Heart right ventricle (tissue), 16 donors: Measurements from ENCODE around the gene ARID2. TPM values are rescaled to one million over a fixed set of nuclear protein-coding genes. Genes with fewer than 3 reads are reported as not detected.

ENCODE experiments used
- ATAC-seq, 8 donors: fragments of 200-7000 bp; cut with Tn5 transposase; one replicate each; pipeline ENCODE4 v1.9.1; 2020; ENCODE audit warnings: mild to moderate bottlenecking in 8 of 8, moderate library complexity in 8 of 8, moderate number of reproducible peaks in 1 of 8
- DNase-seq, 2 donors: peaks; one replicate each; pipeline ENCODE4 v3.0.0-alpha.2; 2020
- H3K27ac ChIP-seq, 10 donors: fragments of 200-600 bp; sonication (generic) in 2 of 10; one replicate each; pipeline versions ENCODE4 v1.5.0 to v1.8.0; 2020 to 2022; ENCODE audit warnings: mild to moderate bottlenecking in 3 of 10
- H3K27me3 ChIP-seq, 7 donors: fragments of 200-600 bp; one replicate each; pipeline ENCODE4 v1.8.0; 2021 to 2022; ENCODE audit warnings: mild to moderate bottlenecking in 2 of 7
- H3K36me3 ChIP-seq, 9 donors: fragments of 200-600 bp; sonication (generic) in 1 of 9; one replicate each; pipeline versions ENCODE4 v1.5.0 to v1.8.0; 2020 to 2022; ENCODE audit warnings: mild to moderate bottlenecking in 2 of 9
- H3K4me1 ChIP-seq, 9 donors: fragments of 200-600 bp; sonication (generic) in 1 of 9; one replicate each; pipeline versions ENCODE4 v1.5.0 to v1.8.0; 2020 to 2022; ENCODE audit warnings: mild to moderate bottlenecking in 4 of 9
- H3K4me3 ChIP-seq, 10 donors: fragments of 200-600 bp; sonication (generic) in 2 of 10; one replicate each; pipeline versions ENCODE4 v1.5.0 to v1.8.0; 2020 to 2022; ENCODE audit warnings: mild to moderate bottlenecking in 7 of 10, moderate library complexity in 2 of 10
- H3K9me3 ChIP-seq, 11 donors: fragments of 200-600 bp in 10 of 11; sonication (generic) in 2 of 11; one replicate each; pipeline versions ENCODE4 v1.5.0 to v1.8.0; 2013 to 2022; ENCODE audit warnings: mild to moderate bottlenecking in 2 of 11, control low read depth in 1 of 11, moderate library complexity in 1 of 11
- CTCF ChIP-seq, 9 donors: fragments of 200-600 bp; sonication (generic) in 2 of 9; IDR thresholded peaks; one replicate each; pipeline versions ENCODE4 v1.5.0 to v1.8.0; 2021 to 2022; ENCODE audit warnings: antibody characterized with exemption in 9 of 9, mild to moderate bottlenecking in 5 of 9, moderate library complexity in 1 of 9
- WGBS, 2 donors: extraction: QIAGEN DNeasy Blood & Tissue Kit; methylation state at CpG; one replicate each; pipeline ENCODE4 v1.1.7; 2013; ENCODE audit warnings: inconsistent platforms in 1 of 2; 5-methylcytosine and 5-hydroxymethylcytosine counted together
- intact Hi-C, 10 donors: fragments of 100-400 bp; cut with DNase I; formaldehyde crosslinking; loops; one replicate each; pipeline versions ENCODE4 v1.11.1 to v1.14.2; 2022
- polyA plus RNA-seq, 2 donors: library from polyadenylated mRNA; stranded (reverse); fragments of 200-250 nt; gene quantifications; one replicate each; pipeline ENCODE4 v1.2.3, GENCODE V29; 2013
- total RNA-seq, 10 donors: library from RNA; stranded (reverse); fragmentation: NEBNext Ultra II Directional in 3 of 10; extraction: Animal tissue kit (Norgen Biotek cat#: 25700) in 3 of 10; gene quantifications; one replicate each; pipeline versions ENCODE4 v1.2.1 to v1.2.4, GENCODE V29; 2021 to 2023
- donor health status: Arrhythmogenic right ventricular cardiomyopathy.
- donor health status: ischemic (EF 13 %, LVEDD 7.1; RV severe dilation, severe dysfunction).
- donor health status: healthy with polysubstance abuse.
- donor health status: DM: no; HTN: yes; CAD: no.
- donor health status: DM: no; HTN: no; CAD: no.
- donor health status: ischemic (EF 25% LVEDD 6.9; RV normal size, moderate dysfunction).
- donor health status: ischemic (EF 25% LVEDD 5.7; RV mildly dilated, moderate dysfunction).
- donor health status: healthy.
- donor health status: DM: yes; HTN: yes; CAD: no.
- donor health status: Ischemic cardiomyopathy.
- donor health status: ischemic (EF 35%, LVEDD 5.7; RV mildly dilated, moderate dysfunction).
- donor health status: nonischemic (EF 11% LVEDD 7.7; RV severe dilation, severe dysfunction).
- donor health status: DM: yes; HTN: yes; CAD: no.
- donor health status: PGD.
- donor health status: ischemic (EF 29% LVEDD 5.4; RV normal size, mild dysfunction).
- donor health status: nonischemic (EF 23%, LVEDD 6.1; RV moderate dilation, normal function).

Gene ARID2
- total and polyA plus RNA-seq, 12 donors = 3.0 to 28.8 (median 18.6) TPM

DNA sequence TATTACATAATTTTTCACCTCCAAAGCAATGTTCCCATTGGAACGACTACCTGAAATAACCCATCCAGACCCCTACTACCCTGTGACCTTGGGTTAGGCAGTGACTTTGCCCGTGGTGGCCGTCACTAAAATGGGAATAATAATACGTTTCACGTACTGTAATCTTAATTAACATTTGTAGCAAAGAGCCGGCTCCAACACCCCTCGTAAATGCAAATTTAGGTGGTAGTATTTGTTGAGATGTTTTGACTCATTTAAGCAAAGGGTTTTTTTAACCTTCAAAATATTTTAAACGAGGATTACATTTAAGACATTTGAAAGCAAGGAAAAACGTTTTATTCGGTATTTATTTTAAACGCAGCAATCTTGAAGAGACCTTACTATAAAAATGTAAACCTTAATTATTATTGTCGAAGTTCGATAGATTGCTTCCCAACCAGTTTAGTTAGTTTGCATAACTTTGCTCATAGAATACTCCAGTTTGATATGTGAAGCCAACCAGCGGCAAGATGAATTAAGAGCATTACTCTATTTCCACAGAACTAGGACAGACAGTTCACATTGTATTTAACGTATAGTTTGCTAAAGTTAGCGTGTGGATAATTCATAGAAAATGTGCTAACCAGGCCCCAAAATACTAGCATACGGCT, 1.4 kb upstream of the ARID2 start:
- intact Hi-C loops = loop anchor here in 7 of 10 donors (1.0 to 10.0 kb wide), 8 partner anchors 181 to 513 kb away; partner anchors contain the start of genes SCAF11 (in 5 of the 7) and ANO6 (in 1 of the 7)
- no peak for TF ChIP-seq CTCF (IDR thresholded peaks at IDR 0.05)
- Histone ChIP-seq H3K4me3 (peak overlapping the region; percentile 60 to 95 (median 86)), H3K4me1 (peaks cover 2 to 51% (median 45%) of the 10 kb centered on the region in 9 donors), H3K9me3 (no peaks in the 10 kb centered on the region), H3K27ac (peak overlapping the region; percentile 94 to 99 (median 98)), H3K27me3 (no peaks in the 10 kb centered on the region), H3K36me3 (no peaks in the 10 kb centered on the region)
- DNase-seq (no peak), ATAC-seq (no peak)
- 1% methylated on average over 17 of the region's 17 CpGs for WGBS, 2 donors

GRCh38 chr12:45728630-45729232, 775 bp upstream of the ARID2 start:
- intact Hi-C loops = loop anchor here in 7 of 10 donors (2.0 to 10.0 kb wide), 7 partner anchors 181 to 514 kb away; partner anchors contain the start of genes SCAF11 (in 2 of the 7) and ANO6 (in 1 of the 7)
- no peaks in the 10 kb centered on the region for H3K27me3 ChIP-seq

DNA sequence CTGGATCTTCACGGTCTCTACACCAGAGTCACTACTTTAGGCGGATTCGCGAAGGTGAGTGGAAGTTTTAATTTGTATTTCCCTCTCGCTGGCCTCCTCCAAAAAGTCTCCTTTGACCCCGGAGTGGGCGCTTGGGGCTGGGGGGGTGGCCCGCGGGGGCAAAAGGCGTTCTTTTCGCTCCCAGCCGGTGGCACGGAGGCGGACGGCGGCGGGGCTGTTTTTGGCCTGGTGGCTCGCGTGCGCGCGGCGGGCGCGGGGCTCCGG, 510 bp downstream of the ARID2 start:
- intact Hi-C loops = no loop called here
- Histone ChIP-seq H3K4me1 (peaks cover 7 to 49% (median 41%) of the 10 kb centered on the region in 9 donors), H3K36me3 (no peaks in the 10 kb centered on the region), H3K4me3 (peak overlapping the region; percentile 60 to 95 (median 86)), H3K27ac (peak overlapping the region; percentile 94 to 99 (median 98)), H3K9me3 (no peaks in the 10 kb centered on the region), H3K27me3 (no peaks in the 10 kb centered on the region)
- 1% methylated on average over 26 of the region's 26 CpGs for WGBS, 2 donors
- ATAC-seq (no peak), DNase-seq (peak in 1 of 2 donors; percentile 20)
- TF ChIP-seq CTCF (IDR thresholded peaks at IDR 0.05) = no peak

More at GRCh38 chr12:45728630-45729232, 775 bp upstream of the ARID2 start:
- ATAC-seq (peak; percentile 79 to 92 (median 84)), DNase-seq (peak; percentile 97 to 98)
- Histone ChIP-seq H3K27ac (peak overlapping the region; percentile 94 to 99 (median 98)), H3K4me3 (peak overlapping the region; percentile 60 to 95 (median 86)), H3K36me3 (no peaks in the 10 kb centered on the region), H3K9me3 (no peaks in the 10 kb centered on the region), H3K4me1 (peaks cover 7 to 51% (median 45%) of the 10 kb centered on the region in 9 donors)
- WGBS, 2 donors = 0% methylated on average over 44 to 65 of the region's 65 CpGs
- TF ChIP-seq CTCF (IDR thresholded peaks at IDR 0.05) = peak; percentile 89 to 99 (median 98)

- Histone ChIP-seq H3K27me3 (no peaks in the 10 kb centered on the region), H3K4me1 (peaks cover 7 to 45% (median 38%) of the 10 kb centered on the region in 9 donors), H3K36me3 (no peaks in the 10 kb centered on the region), H3K27ac (peak overlapping the region; percentile 94 to 99 (median 98)), H3K4me3 (peak overlapping the region; percentile 60 to 95 (median 86)), H3K9me3 (no peaks in the 10 kb centered on the region)
- ATAC-seq (no peak), DNase-seq (peak; percentile 33 to 53)
- TF ChIP-seq CTCF (IDR thresholded peaks at IDR 0.05) = no peak
- intact Hi-C loops = no loop called here
- WGBS, 2 donors = 0% methylated on average over 61 to 67 of the region's 67 CpGs
Observed at GRCh38 chr12:45730348-45731189, 1.1 kb downstream of the ARID2 start.
